HG03457 (cell line): ENCODE data around the gene TOGARAM2.

Source experiments
- ATAC-seq: cut with Tn5 transposase; IDR thresholded peaks from one replicate; pipeline ENCODE4 v1.9.1; 2021; ENCODE audit warnings: moderate number of reproducible peaks; ENCODE audit not compliant: unreplicated experiment

Gene TOGARAM2

GRCh38 chr2:29052807-29053206 is 71.7 kb downstream of the TOGARAM2 start:
- ATAC-seq = no peak

DNA sequence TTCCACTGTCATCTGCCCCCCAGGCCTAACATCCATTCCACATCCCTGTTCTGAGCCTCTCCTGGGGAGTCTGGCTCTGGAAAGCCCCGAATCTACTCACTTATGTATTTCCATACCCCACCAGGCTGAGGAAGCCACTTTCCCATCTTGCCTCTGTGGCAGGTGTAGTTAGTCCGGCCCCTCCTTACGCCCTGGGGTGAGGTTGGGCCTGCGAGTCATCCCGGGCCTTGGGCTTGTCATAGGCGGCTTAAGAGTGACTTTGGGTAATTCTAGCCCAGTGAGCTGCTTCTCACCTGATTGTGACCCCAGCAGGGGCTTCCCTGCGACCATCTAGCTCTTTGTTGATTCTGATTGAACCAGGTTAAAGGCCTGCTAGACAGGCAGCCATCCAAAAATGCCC is 72.1 kb downstream of the TOGARAM2 start:
- no peak for ATAC-seq

- ATAC-seq = no peak
Measured at GRCh38 chr2:29053670-29054400, 72.7 kb downstream of the TOGARAM2 start.

DNA sequence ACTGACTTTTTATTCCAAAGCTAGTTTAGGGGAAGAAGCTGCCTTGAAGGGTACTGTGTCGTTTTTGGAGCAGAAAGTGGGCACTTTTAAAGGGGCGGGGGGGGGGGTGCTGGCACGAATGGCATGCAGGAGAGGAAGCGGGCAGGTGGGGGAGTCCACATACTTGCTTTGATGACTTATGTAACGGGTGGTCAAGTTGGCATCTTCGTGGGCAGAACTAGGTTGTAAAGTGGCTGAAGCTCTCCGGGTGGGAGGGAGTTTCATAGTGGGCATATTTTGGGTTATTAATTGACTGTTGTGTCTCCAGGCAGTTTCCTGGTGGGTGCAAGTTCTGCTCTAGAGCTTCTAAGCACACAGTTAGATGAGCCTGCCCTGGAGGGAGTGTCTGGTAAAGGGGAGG is 73.3 kb downstream of the TOGARAM2 start:
- ATAC-seq = no peak

DNA sequence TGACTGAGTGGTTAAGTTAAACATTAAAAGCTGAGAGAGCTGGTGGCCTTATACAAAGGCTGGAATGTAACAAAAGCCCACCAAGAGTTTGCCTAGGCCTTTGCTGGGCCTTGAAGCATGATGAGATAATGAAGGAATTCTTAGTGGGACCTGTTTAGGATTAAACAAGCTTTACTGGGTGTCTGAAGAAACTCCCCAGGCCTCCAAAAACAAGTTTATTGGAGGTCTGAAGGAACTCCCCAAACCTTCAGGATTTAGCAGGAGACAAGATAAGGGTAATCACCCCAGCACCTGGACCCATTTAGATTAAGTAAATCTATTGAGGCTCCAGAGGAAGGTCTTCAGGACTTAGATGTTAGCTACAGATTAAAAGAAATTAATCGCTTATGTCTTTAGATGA is 74.5 kb downstream of the TOGARAM2 start:
- ATAC-seq = no peak

- ATAC-seq = no peak
Measured at GRCh38 chr2:29056452-29056851, 75.4 kb downstream of the TOGARAM2 start.

DNA sequence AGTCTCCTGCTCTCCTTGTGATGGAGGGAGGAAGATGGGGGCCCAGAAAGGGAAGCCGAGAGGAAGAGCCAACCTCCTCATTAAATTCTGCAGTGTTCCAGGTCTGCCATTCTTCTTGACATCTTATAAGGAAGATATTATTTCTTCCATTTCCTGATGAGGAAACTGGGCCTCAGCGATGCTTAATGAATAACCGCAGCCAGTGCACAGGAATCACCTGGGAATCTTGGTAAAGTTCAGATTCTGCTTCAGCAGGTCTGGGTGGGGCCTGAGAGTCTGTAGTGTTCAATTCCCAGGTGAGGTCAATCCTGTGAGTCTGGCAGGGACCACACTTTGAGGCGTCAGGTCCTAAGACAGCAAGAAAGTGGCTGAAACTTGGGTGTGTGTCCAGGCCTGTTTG is 75.9 kb downstream of the TOGARAM2 start:
- ATAC-seq = no peak

DNA sequence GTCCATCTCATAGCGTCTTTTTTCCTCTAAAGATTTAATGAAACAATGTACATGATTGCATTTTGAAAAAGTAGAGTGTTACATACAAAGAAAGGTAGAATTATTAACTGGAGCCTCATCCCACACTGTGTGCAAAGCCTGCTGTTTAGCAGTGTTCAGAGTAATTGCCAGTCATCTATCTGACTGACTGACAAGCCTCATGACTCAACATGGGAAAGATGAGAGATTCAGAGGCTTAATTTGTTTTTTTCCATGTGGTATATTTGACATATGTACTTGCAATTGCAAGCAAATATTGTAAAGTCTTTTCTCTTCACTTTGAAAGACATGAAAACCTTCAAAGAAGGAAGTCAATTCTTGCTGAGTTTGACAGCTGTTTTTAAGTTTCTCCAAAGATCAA is 78.5 kb downstream of the TOGARAM2 start:
- no peak for ATAC-seq

DNA sequence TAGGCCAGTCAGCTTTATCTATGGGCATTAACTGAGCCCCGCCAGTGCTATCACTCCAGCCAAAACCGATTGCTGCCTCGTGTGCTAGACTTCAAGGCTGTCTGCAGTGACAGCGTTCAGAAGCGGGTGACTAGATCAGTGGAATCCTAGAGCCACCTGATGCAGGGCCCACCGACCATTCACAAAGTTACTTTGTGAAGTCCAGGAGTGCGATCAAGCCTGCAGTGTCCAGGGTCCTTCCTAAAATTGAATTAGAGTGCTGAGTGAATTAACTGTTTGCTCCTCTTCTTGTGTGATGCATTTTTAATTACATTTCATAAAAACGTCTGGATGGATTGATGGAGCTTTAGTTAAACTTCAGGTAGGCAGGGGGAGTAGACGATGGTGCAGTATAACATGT is 79.3 kb downstream of the TOGARAM2 start:
- ATAC-seq = no peak

DNA sequence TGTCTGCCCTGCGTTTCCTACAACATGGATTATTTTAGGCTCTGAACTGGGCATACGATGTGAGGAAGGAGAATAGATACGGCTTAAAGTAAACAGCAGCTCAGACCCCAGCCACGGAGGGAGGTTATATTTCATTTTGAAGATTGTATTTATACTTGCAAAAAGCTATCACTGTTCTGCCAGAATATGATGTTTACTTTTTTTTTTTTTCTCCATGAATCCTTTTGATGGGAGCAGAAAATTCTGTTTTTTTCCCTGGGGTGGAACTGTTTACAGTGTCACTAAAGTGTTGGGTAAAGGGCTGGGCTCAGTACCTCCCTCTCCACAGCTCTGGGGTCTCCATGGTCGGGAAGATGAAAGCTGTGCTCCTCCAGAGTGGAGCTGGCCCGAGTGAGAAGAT is 80.1 kb downstream of the TOGARAM2 start:
- ATAC-seq = no peak

GRCh38 chr2:29061616-29062015 is 80.5 kb downstream of the TOGARAM2 start:
- no peak for ATAC-seq

DNA sequence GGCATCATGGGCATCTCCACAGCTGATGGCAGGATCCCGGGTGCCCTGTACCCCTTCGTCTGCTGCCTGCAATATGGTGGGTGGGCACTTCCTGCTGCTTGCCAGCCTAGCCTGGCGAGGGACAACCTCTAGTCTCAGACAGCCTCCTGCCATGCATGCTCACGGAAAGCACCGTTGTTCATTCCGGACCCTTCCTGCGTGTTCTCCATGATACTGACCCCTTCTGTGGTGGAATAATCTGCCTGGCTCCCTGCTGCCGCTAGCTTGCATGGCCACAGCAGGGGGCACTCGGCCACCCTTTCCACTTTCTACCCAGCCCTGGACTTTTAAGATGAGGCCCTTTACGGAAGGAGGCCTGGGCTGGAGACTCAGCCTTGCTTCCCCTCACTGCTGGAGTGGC is 81.3 kb downstream of the TOGARAM2 start:
- no peak for ATAC-seq

- no peak for ATAC-seq
Measured at GRCh38 chr2:29063056-29063455, 82.0 kb downstream of the TOGARAM2 start.

DNA sequence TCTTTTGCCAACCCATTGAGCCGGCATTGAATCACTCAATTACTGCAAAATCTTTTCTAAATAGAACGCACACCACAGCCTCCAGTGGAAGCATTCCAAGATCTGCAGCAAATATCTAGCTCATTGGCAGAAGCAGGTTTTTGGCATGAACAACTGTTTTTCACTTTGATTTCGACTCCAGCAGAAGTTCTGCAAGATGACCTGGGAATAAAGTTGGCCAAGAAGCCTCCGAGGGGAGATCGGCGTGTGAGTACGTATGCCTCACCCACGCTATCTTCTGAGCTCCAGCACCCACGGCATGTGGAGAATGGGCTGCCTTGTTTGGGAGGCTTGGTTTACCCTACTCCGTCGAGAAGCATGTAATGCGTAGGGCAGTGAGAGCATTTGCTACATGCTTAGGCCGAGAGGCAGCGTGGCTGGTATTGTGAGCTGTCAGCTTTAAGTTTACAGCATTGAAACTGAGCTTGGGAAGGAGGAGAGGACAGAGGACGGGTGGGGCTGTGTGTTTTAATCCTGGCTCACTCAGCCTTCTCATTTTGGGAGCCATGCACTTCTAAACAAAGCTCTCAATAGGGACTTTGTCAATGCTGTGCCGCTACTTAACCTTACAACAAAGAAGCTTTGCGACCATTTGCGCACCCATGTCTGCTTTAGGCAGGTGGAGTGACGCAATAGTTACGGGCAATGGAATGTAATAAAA is 82.7 kb downstream of the TOGARAM2 start:
- no peak for ATAC-seq

GRCh38 chr2:29064346-29064715 is 83.2 kb downstream of the TOGARAM2 start:
- no peak for ATAC-seq

- no peak for ATAC-seq
Measured at GRCh38 chr2:29064746-29065067, 83.6 kb downstream of the TOGARAM2 start.

GRCh38 chr2:29065068-29065811 is 84.1 kb downstream of the TOGARAM2 start:
- ATAC-seq = no peak

DNA sequence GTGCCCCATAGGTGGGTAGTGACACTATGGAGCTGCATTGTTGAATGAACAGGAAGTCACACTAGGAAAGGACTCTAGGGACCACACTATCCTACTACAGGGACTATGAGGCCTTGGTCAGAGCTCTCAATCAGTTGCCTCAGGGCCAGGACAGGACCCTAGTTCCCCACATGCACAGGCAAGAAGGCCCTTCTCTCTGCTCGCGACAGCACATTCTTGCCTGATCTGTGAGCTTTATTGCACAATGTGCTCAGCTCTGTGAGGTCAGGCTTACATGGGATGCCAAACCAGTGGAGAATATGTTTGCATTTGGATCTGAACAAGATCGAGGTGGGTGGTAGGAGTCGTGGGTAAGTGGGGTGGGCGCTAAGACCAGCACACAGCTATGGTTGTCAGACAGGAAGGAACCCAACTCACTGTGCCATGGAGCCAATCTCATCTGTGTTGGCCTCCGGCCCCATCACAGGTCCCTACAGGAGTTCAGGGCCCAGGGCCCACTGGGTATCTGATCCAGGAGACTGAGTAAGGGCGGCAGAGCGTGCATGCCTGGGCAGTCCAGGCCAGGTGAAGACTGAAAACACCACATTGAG is 85.3 kb downstream of the TOGARAM2 start:
- ATAC-seq = no peak

DNA sequence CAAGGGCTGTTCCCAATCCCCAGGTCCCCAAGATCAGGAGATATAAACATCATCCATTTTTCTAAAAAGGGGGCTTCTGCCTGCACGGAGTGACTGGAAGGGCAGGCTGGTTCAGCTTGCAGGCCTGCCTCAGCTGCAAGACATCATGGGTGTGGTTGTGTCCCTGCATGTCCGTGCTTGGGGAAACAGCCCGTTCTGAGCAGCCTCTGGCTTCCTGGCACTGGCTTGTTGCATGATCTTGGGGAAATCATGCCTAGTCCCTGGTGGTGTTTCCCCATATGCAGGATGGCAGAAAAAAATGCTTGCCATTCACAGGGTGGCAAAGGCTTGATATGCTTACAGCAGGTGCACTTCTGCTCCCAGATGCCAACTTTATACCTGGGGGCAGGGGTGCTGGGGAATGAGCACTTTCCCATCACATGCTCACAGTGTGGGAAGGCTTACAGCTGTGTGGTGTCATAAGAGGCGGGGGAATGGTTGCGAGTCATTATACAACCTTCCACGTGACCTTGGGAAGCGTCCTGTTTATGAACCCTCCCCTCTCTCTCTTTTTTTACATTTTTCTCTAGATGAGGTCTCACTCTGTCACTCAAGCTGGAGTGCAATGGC is 86.0 kb downstream of the TOGARAM2 start:
- ATAC-seq = no peak

DNA sequence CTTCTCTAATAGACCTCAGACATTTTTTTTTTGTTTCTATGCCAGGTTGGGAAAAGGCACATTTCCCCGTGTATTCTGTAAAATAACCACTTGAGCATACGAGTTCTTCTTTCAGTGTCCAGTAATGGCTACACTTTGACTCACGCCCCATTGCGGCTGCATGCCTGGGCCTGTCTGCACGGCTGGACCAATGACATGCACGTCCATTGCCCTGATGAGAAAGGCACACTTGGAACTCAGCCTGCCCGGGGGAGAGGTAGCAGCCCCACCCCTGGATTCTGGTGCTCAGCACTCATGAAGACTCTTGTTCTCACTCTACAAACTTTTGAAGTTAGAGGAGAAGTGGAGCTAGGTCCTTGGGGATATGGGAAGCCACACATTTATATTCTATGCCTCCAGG is 87.4 kb downstream of the TOGARAM2 start:
- no peak for ATAC-seq

DNA sequence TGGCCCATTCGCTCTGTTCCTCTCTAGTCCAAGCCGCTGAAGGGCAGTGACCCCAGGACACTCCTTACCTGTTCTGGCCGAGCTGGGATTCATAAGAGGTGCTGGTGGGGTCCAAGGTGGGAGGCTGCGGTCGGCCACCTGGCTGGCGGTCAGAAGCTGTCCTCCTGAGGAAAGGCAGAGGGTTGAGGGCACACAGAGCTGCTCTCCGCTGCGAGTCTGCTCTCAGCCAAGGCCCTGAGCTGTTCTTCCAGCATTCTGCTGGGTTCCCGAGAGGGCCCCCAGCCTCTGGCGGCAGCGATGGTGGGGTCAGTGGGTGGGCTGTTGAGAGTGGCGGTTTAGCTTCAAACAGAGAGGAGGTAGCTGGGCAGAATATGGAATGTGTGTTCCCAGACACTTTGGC is 89.4 kb downstream of the TOGARAM2 start:
- no peak for ATAC-seq
